AG10803 (cell line): ENCODE data around the gene SAP30L.

Experiments used
- DNase-seq: peaks from one replicate; pipeline ENCODE4 v3.0.0; 2010; ENCODE audit warnings: low read depth
- H3K4me3 ChIP-seq: 2 replicates; pipeline ENCODE4 v1.5.1; 2011; ENCODE audit warnings: mild to moderate bottlenecking, low read length, control low read depth
- CTCF ChIP-seq: conservative IDR thresholded peaks from 2 replicates; pipeline ENCODE4 v1.5.1; 2011; ENCODE audit warnings: mild to moderate bottlenecking, low read length, control low read depth, inconsistent platforms

SAP30L gene

GRCh38 chr5:154480847-154481246 is 35.0 kb downstream of the SAP30L start:
- TF ChIP-seq CTCF: no peak
- DNase-seq: no peak
- H3K4me3 ChIP-seq: no peak overlapping the region

- no peak for TF ChIP-seq CTCF
- H3K4me3 ChIP-seq: no peak overlapping the region
- DNase-seq: no peak
These were observed 36.0 kb downstream of the SAP30L start for GRCh38 chr5:154481584-154482381.

- H3K4me3 ChIP-seq: no peak overlapping the region
These were observed 37.0 kb downstream of the SAP30L start for GRCh38 chr5:154482528-154483449.

GRCh38 chr5:154483654-154484392 is 38.0 kb downstream of the SAP30L start:
- no peak for TF ChIP-seq CTCF
- no peak for DNase-seq
- H3K4me3 ChIP-seq: no peak overlapping the region

More at GRCh38 chr5:154482528-154483449, 37.0 kb downstream of the SAP30L start:
- no peak for DNase-seq
- no peak for TF ChIP-seq CTCF

GRCh38 chr5:154484393-154485095 is 38.7 kb downstream of the SAP30L start:
- TF ChIP-seq CTCF: no peak
- no peak for DNase-seq
- no peak overlapping the region for H3K4me3 ChIP-seq

- H3K4me3 ChIP-seq: no peak overlapping the region
- TF ChIP-seq CTCF: no peak
These were observed 39.3 kb downstream of the SAP30L start for GRCh38 chr5:154485096-154485491.

More at GRCh38 chr5:154485096-154485491, 39.3 kb downstream of the SAP30L start:
- no peak for DNase-seq
